ENCODE results near the gene GPRC5A. TPM values are rescaled to one million over a fixed set of nuclear protein-coding genes. Genes with fewer than 3 reads are reported as not detected.
"Not testable (repeated sequence)": the region's sequence is repeated elsewhere in the genome, so short reads cannot be mapped to it uniquely, and the experiment has no call there.

The GPRC5A gene
- total and polyA plus RNA-seq, 2 experiments from 2014 or later, result 0.16 to 0.38 TPM

DNA sequence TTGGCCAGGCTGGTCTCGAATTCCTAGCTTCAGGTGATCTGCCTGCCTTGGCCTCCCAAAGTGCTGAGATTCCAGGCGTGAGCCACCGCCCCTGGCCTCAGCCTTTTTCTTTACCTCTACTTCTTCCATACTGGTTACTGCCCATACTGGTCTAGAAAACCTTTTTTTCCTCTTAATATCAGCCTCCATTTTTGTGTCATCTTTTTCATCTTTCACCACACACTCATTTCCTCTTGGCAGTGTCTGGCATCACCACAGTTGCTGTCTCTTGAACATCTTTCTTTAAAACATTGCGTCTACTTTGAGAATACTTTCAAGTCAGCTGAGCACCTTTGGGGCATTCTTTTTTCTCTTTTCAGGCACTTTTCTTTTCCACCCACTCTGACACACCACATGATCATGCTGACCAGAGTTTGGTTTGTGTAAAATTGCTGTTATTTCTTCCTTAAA is 45.5 kb upstream of the GPRC5A start (continued):
- no peak for TF ChIP-seq ZNF331 (CRISPR knock-in tag; IDR thresholded peaks at IDR 0.05; ENCODE audit: low read depth)

DNA sequence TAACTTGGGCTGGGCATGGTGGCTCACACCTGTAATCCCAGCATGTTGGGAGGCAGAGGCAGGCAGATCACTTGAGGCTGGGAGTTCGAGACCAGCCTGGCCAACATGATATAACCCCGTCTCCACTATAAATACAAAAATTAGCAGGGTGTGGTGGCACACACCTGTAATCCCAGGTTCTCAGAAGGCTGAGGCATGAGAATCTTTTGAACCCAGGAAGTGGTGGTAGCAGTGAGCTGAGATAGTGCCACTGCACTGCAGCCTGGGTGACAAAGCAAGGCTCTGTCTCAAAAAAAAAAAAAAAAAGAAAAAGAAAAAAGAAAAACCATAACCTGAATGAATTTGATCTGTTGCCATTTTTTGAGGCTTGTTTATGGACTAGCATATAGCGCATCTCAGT is 44.6 kb upstream of the GPRC5A start:
- H3K4me3 ChIP-seq; H3K4me2 ChIP-seq; H3K4me1 Mint-ChIP-seq; H3F3A ChIP-seq (replicated peaks; ENCODE audit: low read depth); H3K27ac ChIP-seq (ENCODE audit: low read depth); H3K36me3 ChIP-seq (ENCODE audit: insufficient read depth); H3K27me3 ChIP-seq (ENCODE audit: insufficient read depth); H3K27ac Mint-ChIP-seq; H3K9me2 ChIP-seq (ENCODE audit: insufficient read depth); H4K20me1 ChIP-seq (replicated peaks; ENCODE audit: insufficient read depth); H3K79me2 ChIP-seq (replicated peaks; ENCODE audit: insufficient read depth); H2AFZ ChIP-seq; ATAC-seq; H3K27me3 Mint-ChIP-seq (ENCODE audit: insufficient read depth, low read depth, poor library complexity); H3K4me3 Mint-ChIP-seq; DNase-seq (ENCODE audit: low spot score); H3K9me3 Mint-ChIP-seq; H3K4me1 ChIP-seq (ENCODE audit: insufficient read depth): not testable (repeated sequence)
- H3K36me3 Mint-ChIP-seq (ENCODE audit: low read depth), result peaks cover 26% of the 10 kb centered on the region

DNA sequence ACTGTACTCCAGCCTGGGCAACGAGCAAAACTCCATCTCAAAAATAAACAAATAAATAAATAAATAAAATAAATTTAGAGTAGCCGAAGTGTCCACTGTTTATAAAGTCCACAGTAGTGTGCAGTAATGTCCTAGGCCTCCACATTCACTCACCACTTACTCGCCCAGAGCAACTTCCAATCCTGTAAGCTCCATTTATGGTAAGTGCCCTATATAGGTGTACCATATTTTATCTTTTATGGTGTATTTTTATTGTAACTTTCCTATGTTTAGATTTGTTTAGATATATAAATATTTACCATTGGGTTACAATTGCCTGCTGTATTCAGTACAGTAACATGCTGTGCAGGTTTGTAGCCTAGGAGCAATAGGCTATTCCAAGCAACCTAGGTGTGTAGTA is 37.9 kb upstream of the GPRC5A start:
- peaks cover 20% of the 10 kb centered on the region for H3K36me3 Mint-ChIP-seq (ENCODE audit: low read depth)

DNA sequence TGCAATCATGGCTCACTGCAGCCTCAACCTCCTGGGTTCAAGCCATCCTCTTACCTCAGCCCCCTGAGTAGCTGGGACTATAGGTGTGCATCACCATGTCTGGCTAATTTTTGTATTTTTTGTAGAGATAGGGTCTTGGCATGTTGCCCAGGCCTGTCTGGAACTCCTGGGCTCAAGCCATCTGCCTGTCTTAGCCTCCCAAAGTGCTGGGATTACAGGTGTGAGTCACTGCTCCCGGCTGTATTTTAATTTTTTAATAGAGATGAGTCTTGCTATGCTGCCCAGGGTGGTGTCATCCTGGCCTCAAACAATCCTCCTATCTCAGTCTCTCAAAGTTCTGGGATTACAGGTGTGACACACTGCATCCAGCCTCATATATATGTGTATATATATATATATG is 31.7 kb upstream of the GPRC5A start:
- Mint-ChIP-seq H3K27ac (no peak overlapping the region), H3K9me3 (peaks cover 6% of the 10 kb centered on the region; the same call in 2 of the 3 replicates), H3K4me1 (peaks cover 9% of the 10 kb centered on the region; the same call in 2 of the 3 replicates), H3K27me3 (ENCODE audit: insufficient read depth, low read depth, poor library complexity) (peaks cover 3% of the 10 kb centered on the region), H3K36me3 (ENCODE audit: low read depth) (peaks cover 13% of the 10 kb centered on the region), H3K4me3 (no peak overlapping the region)
- H3K4me3 ChIP-seq, result no peak overlapping the region
- peaks cover 4% of the 10 kb centered on the region; the same call in 1 of the 2 replicates for H3K4me1 ChIP-seq (ENCODE audit: insufficient read depth)
- H3K4me2 ChIP-seq, result no peak overlapping the region
- ATAC-seq (no peak), DNase-seq (ENCODE audit: low spot score) (no peak)
- H3K27ac ChIP-seq (ENCODE audit: low read depth), result no peak overlapping the region
- H2AFZ ChIP-seq, result no peak overlapping the region
- no peaks in the 10 kb centered on the region for H3K36me3 ChIP-seq (ENCODE audit: insufficient read depth)
- no peaks in the 10 kb centered on the region for H4K20me1 ChIP-seq (replicated peaks; ENCODE audit: insufficient read depth)
- no peaks in the 10 kb centered on the region for H3F3A ChIP-seq (replicated peaks; ENCODE audit: low read depth)
- H3K9me2 ChIP-seq (ENCODE audit: insufficient read depth), result no peaks in the 10 kb centered on the region
- H3K27me3 ChIP-seq (ENCODE audit: insufficient read depth), result no peaks in the 10 kb centered on the region
- H3K79me2 ChIP-seq (replicated peaks; ENCODE audit: insufficient read depth), result no peaks in the 10 kb centered on the region
- TF ChIP-seq, protein P1, sequence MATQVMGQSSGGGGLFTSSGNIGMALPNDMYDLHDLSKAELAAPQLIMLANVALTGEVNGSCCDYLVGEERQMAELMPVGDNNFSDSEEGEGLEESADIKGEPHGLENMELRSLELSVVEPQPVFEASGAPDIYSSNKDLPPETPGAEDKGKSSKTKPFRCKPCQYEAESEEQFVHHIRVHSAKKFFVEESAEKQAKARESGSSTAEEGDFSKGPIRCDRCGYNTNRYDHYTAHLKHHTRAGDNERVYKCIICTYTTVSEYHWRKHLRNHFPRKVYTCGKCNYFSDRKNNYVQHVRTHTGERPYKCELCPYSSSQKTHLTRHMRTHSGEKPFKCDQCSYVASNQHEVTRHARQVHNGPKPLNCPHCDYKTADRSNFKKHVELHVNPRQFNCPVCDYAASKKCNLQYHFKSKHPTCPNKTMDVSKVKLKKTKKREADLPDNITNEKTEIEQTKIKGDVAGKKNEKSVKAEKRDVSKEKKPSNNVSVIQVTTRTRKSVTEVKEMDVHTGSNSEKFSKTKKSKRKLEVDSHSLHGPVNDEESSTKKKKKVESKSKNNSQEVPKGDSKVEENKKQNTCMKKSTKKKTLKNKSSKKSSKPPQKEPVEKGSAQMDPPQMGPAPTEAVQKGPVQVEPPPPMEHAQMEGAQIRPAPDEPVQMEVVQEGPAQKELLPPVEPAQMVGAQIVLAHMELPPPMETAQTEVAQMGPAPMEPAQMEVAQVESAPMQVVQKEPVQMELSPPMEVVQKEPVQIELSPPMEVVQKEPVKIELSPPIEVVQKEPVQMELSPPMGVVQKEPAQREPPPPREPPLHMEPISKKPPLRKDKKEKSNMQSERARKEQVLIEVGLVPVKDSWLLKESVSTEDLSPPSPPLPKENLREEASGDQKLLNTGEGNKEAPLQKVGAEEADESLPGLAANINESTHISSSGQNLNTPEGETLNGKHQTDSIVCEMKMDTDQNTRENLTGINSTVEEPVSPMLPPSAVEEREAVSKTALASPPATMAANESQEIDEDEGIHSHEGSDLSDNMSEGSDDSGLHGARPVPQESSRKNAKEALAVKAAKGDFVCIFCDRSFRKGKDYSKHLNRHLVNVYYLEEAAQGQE (IDR thresholded peaks at IDR 0.05; ENCODE audit: unreplicated experiment), result no peak
- TF ChIP-seq EZH2phosphoT487 (IDR thresholded peaks at IDR 0.05; ENCODE audit: unreplicated experiment) (no peak), NANOG (IDR thresholded peaks at IDR 0.05; ENCODE audit: borderline replicate concordance) (no peak), JUNB (IDR thresholded peaks at IDR 0.05; ENCODE audit: unreplicated experiment) (no peak)
- TF ChIP-seq, protein P2, sequence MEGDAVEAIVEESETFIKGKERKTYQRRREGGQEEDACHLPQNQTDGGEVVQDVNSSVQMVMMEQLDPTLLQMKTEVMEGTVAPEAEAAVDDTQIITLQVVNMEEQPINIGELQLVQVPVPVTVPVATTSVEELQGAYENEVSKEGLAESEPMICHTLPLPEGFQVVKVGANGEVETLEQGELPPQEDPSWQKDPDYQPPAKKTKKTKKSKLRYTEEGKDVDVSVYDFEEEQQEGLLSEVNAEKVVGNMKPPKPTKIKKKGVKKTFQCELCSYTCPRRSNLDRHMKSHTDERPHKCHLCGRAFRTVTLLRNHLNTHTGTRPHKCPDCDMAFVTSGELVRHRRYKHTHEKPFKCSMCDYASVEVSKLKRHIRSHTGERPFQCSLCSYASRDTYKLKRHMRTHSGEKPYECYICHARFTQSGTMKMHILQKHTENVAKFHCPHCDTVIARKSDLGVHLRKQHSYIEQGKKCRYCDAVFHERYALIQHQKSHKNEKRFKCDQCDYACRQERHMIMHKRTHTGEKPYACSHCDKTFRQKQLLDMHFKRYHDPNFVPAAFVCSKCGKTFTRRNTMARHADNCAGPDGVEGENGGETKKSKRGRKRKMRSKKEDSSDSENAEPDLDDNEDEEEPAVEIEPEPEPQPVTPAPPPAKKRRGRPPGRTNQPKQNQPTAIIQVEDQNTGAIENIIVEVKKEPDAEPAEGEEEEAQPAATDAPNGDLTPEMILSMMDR (conservative IDR thresholded peaks at IDR 0.05; ENCODE audit: low read depth in 2 of 2), result no peak

More for the DNA sequence above, 37.9 kb upstream of the GPRC5A start:
- Histone ChIP-seq H3K4me2 (no peak overlapping the region), H2AFZ (no peak overlapping the region), H3K9me2 (ENCODE audit: insufficient read depth) (no peaks in the 10 kb centered on the region), H3K27ac (ENCODE audit: low read depth) (no peak overlapping the region), H3F3A (replicated peaks; ENCODE audit: low read depth) (no peaks in the 10 kb centered on the region), H3K36me3 (ENCODE audit: insufficient read depth) (no peaks in the 10 kb centered on the region), H3K4me3 (no peak overlapping the region), H3K4me1 (ENCODE audit: insufficient read depth) (no peaks in the 10 kb centered on the region), H3K27me3 (ENCODE audit: insufficient read depth) (no peaks in the 10 kb centered on the region), H4K20me1 (replicated peaks; ENCODE audit: insufficient read depth) (no peaks in the 10 kb centered on the region), H3K79me2 (replicated peaks; ENCODE audit: insufficient read depth) (no peaks in the 10 kb centered on the region)
- DNase-seq (ENCODE audit: low spot score), result no peak
- no peak for TF ChIP-seq NANOG (IDR thresholded peaks at IDR 0.05; ENCODE audit: borderline replicate concordance)
- H3K9me3 Mint-ChIP-seq, result peaks cover 3% of the 10 kb centered on the region; the same call in 1 of the 3 replicates
- peaks cover 3% of the 10 kb centered on the region; the same call in 1 of the 3 replicates for H3K4me1 Mint-ChIP-seq
- H3K27me3 Mint-ChIP-seq (ENCODE audit: insufficient read depth, low read depth, poor library complexity), result peaks cover 1% of the 10 kb centered on the region
- no peak overlapping the region for H3K27ac Mint-ChIP-seq
- H3K4me3 Mint-ChIP-seq, result no peak overlapping the region
- no peak for ATAC-seq

Data from GM23338 (cell line).